Panc1 (cell line): ENCODE results near the gene RAI1. TPM values are rescaled to one million over a fixed set of nuclear protein-coding genes. Genes with fewer than 3 reads are reported as not detected.

Experiments
- ATAC-seq: fragments of 200-7000 bp; cut with Tn5 transposase; 2 replicates; pipeline ENCODE4 v1.9.1; 2020; ENCODE audit warnings: mild to moderate bottlenecking, moderate library complexity
- BruUV-seq: library from RNA; stranded (reverse); fragments of 400-500 nt; replicated peaks from 2 replicates; lab custom pipeline; 2021; lab: Mats Ljungman, UMichigan
- CTCF ChIA-PET: fragments of 300-600 bp; sonication (Branson Sonifier 250); formaldehyde crosslinking; loops from one replicate; lab custom pipeline; 2022; ENCODE audit warnings: antibody characterized with exemption; lab: Charles Lee
- POLR2A ChIA-PET: fragments of 300-600 bp; sonication (Branson Sonifier 250); formaldehyde crosslinking; loops from one replicate; lab custom pipeline; 2022; ENCODE audit warnings: antibody characterized with exemption; lab: Charles Lee
- DNase-seq: peaks from one replicate; pipeline ENCODE4 v3.0.0-alpha.2; 2010; ENCODE audit warnings: low read depth, low spot score
- H3K27ac ChIP-seq: 2 replicates; pipeline ENCODE4 v1.5.1; 2011; ENCODE audit warnings: mild to moderate bottlenecking, low read length, inconsistent platforms
- H3K27me3 ChIP-seq: fragments of 200-500 bp; sonication (Bioruptor generic); 2 replicates; pipeline ENCODE4 v1.6.0; 2014; ENCODE audit warnings: low read length, inconsistent platforms; ENCODE audit not compliant: control insufficient read depth, insufficient read depth
- H3K36me3 ChIP-seq: fragments of 200-500 bp; sonication (Bioruptor generic); 2 replicates; pipeline ENCODE4 v1.5.1; 2014; ENCODE audit warnings: inconsistent platforms, mild to moderate bottlenecking, low read length, moderate library complexity; ENCODE audit not compliant: control insufficient read depth, insufficient read depth
- H3K4me1 ChIP-seq: 2 replicates; pipeline ENCODE4 v1.5.1; 2011; ENCODE audit warnings: inconsistent platforms, mild to moderate bottlenecking, low read length, moderate library complexity; ENCODE audit not compliant: control insufficient read depth, insufficient read depth
- H3K4me3 ChIP-seq, 2 experiments: 2 replicates each; pipeline ENCODE4 v1.5.1; 2011 to 2012; ENCODE audit warnings: low read depth in 2 of 2, low read length in 2 of 2, mild to moderate bottlenecking in 2 of 2, inconsistent platforms in 1 of 2, moderate library complexity in 1 of 2
- H3K9me3 ChIP-seq: fragments of 200-500 bp; sonication (Bioruptor generic); 2 replicates; pipeline ENCODE4 v1.5.1; 2014; ENCODE audit warnings: low read depth, mild to moderate bottlenecking, inconsistent platforms, low read length, moderate library complexity; ENCODE audit not compliant: control insufficient read depth, insufficient read depth
- POLR2AphosphoS5 ChIP-seq: IDR thresholded peaks from 2 replicates; pipeline ENCODE4 v1.6.1; 2012; ENCODE audit warnings: mild to moderate bottlenecking, low read depth, low read length, moderate library complexity
- SIN3A ChIP-seq: IDR thresholded peaks from 2 replicates; pipeline ENCODE4 v1.6.1; 2012; ENCODE audit warnings: low read depth, mild to moderate bottlenecking, low read length, moderate library complexity, borderline replicate concordance; ENCODE audit not compliant: insufficient read depth
- TCF7L2 ChIP-seq: IDR thresholded peaks from 2 replicates; pipeline ENCODE4 v1.6.1; 2011; ENCODE audit warnings: mild to moderate bottlenecking, low read depth, low read length, inconsistent platforms
- in situ Hi-C: cut with HindIII; loops from 2 replicates; pipeline ENCODE4 v1.10.0; 2016; ENCODE audit warnings: low sequenced_read_pairs, low pct_unique_long_range_greater_than_20kb
- intact Hi-C: fragments of 100-400 bp; cut with micrococcal nuclease; formaldehyde crosslinking; loops from one replicate; pipeline ENCODE4 v1.10.0; 2022; ENCODE audit not compliant: unreplicated experiment
- total RNA-seq: library from RNA; stranded (reverse); gene quantifications from one replicate; pipeline ENCODE4 v1.2.1, GENCODE V29; 2021; ENCODE audit not compliant: unreplicated experiment
- TF ChIP-seq, protein P1 (sequence below), 2 experiments: IDR thresholded peaks; 2 replicates each; pipeline ENCODE4 v1.6.1; 2011 to 2012; ENCODE audit warnings: low read depth in 2 of 2, control low read depth in 1 of 2, low read length in 1 of 2, mild to moderate bottlenecking in 1 of 2, moderate library complexity in 1 of 2; ENCODE audit not compliant: insufficient read depth in 1 of 2
- TF ChIP-seq, protein P2 (sequence below): fragments of 450-650 bp; IDR thresholded peaks from 2 replicates; pipeline ENCODE4 v1.5.1; 2017; ENCODE audit warnings: mild to moderate bottlenecking

The RAI1 gene
- total RNA-seq, 1 experiment from 2014 or later, result 51.0 TPM

DNA sequence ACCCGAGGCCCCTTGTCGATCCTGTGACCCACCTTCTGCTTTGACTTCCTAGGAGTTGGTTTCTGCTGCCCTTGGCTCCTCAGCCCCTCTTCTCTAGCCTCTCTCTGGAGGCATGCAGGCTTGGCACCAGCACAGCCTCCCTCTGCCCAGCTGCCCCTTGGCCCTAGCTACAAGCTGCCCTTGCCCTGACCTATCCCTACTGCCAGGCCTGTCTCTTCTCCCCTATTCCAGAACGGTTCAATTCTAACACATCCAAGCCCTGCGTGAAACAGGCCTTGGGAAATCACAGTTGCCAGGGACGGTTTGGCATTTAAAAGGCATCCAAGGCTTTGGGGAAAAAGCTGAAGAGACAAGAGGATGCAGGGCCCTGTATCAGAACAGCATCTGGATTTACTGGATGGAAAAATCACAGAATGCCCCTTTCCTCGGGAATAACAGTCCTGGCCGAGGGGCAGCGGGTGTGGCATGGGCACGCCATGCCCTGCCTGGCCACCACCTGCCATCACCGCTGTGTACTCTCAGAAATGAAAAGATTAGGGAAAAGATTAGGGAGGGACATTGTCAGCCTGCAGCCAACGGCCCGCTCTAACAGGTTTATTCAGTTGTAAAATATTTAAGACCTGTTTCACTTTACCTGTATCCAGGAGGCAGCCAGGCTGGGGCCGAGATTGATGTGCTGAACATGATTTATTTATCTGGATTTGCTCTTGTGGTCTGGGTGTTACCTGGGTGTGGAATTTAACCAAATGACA, 15.8 kb downstream of the RAI1 start:
- TF ChIP-seq, protein P1, sequence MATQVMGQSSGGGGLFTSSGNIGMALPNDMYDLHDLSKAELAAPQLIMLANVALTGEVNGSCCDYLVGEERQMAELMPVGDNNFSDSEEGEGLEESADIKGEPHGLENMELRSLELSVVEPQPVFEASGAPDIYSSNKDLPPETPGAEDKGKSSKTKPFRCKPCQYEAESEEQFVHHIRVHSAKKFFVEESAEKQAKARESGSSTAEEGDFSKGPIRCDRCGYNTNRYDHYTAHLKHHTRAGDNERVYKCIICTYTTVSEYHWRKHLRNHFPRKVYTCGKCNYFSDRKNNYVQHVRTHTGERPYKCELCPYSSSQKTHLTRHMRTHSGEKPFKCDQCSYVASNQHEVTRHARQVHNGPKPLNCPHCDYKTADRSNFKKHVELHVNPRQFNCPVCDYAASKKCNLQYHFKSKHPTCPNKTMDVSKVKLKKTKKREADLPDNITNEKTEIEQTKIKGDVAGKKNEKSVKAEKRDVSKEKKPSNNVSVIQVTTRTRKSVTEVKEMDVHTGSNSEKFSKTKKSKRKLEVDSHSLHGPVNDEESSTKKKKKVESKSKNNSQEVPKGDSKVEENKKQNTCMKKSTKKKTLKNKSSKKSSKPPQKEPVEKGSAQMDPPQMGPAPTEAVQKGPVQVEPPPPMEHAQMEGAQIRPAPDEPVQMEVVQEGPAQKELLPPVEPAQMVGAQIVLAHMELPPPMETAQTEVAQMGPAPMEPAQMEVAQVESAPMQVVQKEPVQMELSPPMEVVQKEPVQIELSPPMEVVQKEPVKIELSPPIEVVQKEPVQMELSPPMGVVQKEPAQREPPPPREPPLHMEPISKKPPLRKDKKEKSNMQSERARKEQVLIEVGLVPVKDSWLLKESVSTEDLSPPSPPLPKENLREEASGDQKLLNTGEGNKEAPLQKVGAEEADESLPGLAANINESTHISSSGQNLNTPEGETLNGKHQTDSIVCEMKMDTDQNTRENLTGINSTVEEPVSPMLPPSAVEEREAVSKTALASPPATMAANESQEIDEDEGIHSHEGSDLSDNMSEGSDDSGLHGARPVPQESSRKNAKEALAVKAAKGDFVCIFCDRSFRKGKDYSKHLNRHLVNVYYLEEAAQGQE (IDR thresholded peaks at IDR 0.05; ENCODE audit: insufficient read depth in 1 of 2, low read depth in 2 of 2, low read length in 1 of 2), result no peak
- TF ChIP-seq TCF7L2, result no peak
- no peak for TF ChIP-seq SIN3A
- TF ChIP-seq, protein P2, sequence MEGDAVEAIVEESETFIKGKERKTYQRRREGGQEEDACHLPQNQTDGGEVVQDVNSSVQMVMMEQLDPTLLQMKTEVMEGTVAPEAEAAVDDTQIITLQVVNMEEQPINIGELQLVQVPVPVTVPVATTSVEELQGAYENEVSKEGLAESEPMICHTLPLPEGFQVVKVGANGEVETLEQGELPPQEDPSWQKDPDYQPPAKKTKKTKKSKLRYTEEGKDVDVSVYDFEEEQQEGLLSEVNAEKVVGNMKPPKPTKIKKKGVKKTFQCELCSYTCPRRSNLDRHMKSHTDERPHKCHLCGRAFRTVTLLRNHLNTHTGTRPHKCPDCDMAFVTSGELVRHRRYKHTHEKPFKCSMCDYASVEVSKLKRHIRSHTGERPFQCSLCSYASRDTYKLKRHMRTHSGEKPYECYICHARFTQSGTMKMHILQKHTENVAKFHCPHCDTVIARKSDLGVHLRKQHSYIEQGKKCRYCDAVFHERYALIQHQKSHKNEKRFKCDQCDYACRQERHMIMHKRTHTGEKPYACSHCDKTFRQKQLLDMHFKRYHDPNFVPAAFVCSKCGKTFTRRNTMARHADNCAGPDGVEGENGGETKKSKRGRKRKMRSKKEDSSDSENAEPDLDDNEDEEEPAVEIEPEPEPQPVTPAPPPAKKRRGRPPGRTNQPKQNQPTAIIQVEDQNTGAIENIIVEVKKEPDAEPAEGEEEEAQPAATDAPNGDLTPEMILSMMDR, result no peak
- no peak for TF ChIP-seq POLR2AphosphoS5
- no TSS peak for BruUV-seq
- DNase-seq (no peak), ATAC-seq (no peak)
- intact Hi-C loops (no loop called here), in situ Hi-C loops (no loop called here)
- Histone ChIP-seq H3K27ac (peak overlapping the region; percentile 93), H3K4me1 (peaks cover 82% of the 10 kb centered on the region), H3K27me3 (no peaks in the 10 kb centered on the region), H3K9me3 (no peaks in the 10 kb centered on the region), H3K36me3 (no peaks in the 10 kb centered on the region), H3K4me3 (no peak overlapping the region)
- POLR2A ChIA-PET, result no interaction called here
- CTCF ChIA-PET, result no interaction called here

DNA sequence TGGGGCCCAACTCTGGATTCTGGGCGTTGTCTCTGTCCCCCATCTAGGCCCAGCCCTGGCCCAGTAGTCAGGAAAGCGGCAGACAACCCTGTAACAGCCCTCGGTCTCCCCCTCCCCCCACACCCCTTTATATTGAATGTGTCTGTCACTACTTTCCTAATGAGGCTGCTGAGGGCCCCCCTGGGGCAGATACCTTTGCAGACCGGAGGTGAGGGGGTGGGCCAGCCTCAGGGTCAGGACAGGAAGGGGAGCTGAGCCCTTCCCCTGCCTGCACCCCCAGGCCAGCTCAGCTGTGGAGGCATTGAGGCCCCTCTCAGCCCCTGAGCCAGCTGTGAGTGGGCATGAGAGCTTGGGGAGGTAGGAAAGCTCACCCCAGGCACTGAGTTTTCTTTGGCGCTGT, 17.1 kb downstream of the RAI1 start:
- no peak for DNase-seq
- H3K36me3 ChIP-seq, result no peaks in the 10 kb centered on the region
- POLR2A ChIA-PET, result no interaction called here
- H3K4me1 ChIP-seq, result peaks cover 82% of the 10 kb centered on the region
- CTCF ChIA-PET, result no interaction called here
- ATAC-seq, result no peak
- intact Hi-C loops (no loop called here), in situ Hi-C loops (no loop called here)
- no TSS peak for BruUV-seq
- TF ChIP-seq, protein P1 (IDR thresholded peaks at IDR 0.05; ENCODE audit: insufficient read depth in 1 of 2, low read depth in 2 of 2, low read length in 1 of 2), result no peak
- TF ChIP-seq, protein P2, result no peak
- no peak for TF ChIP-seq POLR2AphosphoS5
- TF ChIP-seq TCF7L2, result no peak
- no peak for TF ChIP-seq SIN3A
- H3K27me3 ChIP-seq, result no peaks in the 10 kb centered on the region
- H3K9me3 ChIP-seq, result no peaks in the 10 kb centered on the region
- H3K27ac ChIP-seq, result peak overlapping the region; percentile 93
- no peak overlapping the region for H3K4me3 ChIP-seq
